Nephron progenitor cell (in vitro differentiated cells): ENCODE measurements around the gene CABLES1.
"Not testable (repeated sequence)": the region's sequence is repeated elsewhere in the genome, so short reads cannot be mapped to it uniquely, and the experiment has no call there.

Source experiments
- DNase-seq: peaks from one replicate; pipeline ENCODE4 v3.0.0; 2021
- H3K27ac Mint-ChIP-seq: 2 replicates; pipeline ENCODE4 v1.8.0; 2021; ENCODE audit warnings: mild to moderate bottlenecking, moderate library complexity, mixed read lengths
- H3K27me3 Mint-ChIP-seq: 2 replicates; pipeline ENCODE4 v1.8.0; 2021; ENCODE audit warnings: mild to moderate bottlenecking, low read depth, mixed read lengths; ENCODE audit not compliant: poor library complexity
- H3K36me3 Mint-ChIP-seq: 2 replicates; pipeline ENCODE4 v1.8.0; 2021; ENCODE audit warnings: low read depth, mixed read lengths
- H3K4me1 Mint-ChIP-seq: 2 replicates; pipeline ENCODE4 v1.8.0; 2021; ENCODE audit warnings: mixed read lengths
- H3K4me3 Mint-ChIP-seq: 2 replicates; pipeline ENCODE4 v1.8.0; 2021; ENCODE audit warnings: mild to moderate bottlenecking, moderate library complexity, mixed read lengths
- H3K9me3 Mint-ChIP-seq: 2 replicates; pipeline ENCODE4 v1.8.0; 2021; ENCODE audit warnings: mild to moderate bottlenecking, moderate library complexity, mixed read lengths
- CTCF ChIP-seq: fragments of 200-600 bp; sonication (generic); IDR thresholded peaks from 2 replicates; pipeline ENCODE4 v1.5.0; 2021; ENCODE audit warnings: antibody characterized with exemption

Gene CABLES1

GRCh38 chr18:23107718-23108117 is 27.6 kb upstream of the CABLES1 start:
- Mint-ChIP-seq H3K9me3 (peaks cover 12% of the 10 kb centered on the region), H3K4me1 (peaks cover 36% of the 10 kb centered on the region), H3K27me3 (no peaks in the 10 kb centered on the region), H3K36me3 (peaks cover 6% of the 10 kb centered on the region), H3K27ac (peak overlapping the region; percentile 46), H3K4me3 (no peak overlapping the region)
- no peak for TF ChIP-seq CTCF
- DNase-seq: no peak

- no peak for TF ChIP-seq CTCF
- Mint-ChIP-seq H3K4me1 (peaks cover 38% of the 10 kb centered on the region), H3K27me3 (no peaks in the 10 kb centered on the region), H3K9me3 (peaks cover 12% of the 10 kb centered on the region), H3K27ac (no peak overlapping the region), H3K36me3 (peaks cover 6% of the 10 kb centered on the region), H3K4me3 (no peak overlapping the region)
- DNase-seq: no peak
Observed at GRCh38 chr18:23108496-23108895, 26.8 kb upstream of the CABLES1 start.

- H3K9me3 Mint-ChIP-seq: peaks cover 12% of the 10 kb centered on the region
- DNase-seq, H3K27me3 Mint-ChIP-seq, H3K27ac Mint-ChIP-seq, H3K36me3 Mint-ChIP-seq, H3K4me3 Mint-ChIP-seq: not testable (repeated sequence)
- peaks cover 45% of the 10 kb centered on the region for H3K4me1 Mint-ChIP-seq
Observed at GRCh38 chr18:23109163-23109562, 26.1 kb upstream of the CABLES1 start.

- Mint-ChIP-seq H3K27me3 (no peaks in the 10 kb centered on the region), H3K4me3 (no peak overlapping the region), H3K27ac (no peak overlapping the region), H3K4me1 (peaks cover 40% of the 10 kb centered on the region), H3K9me3 (peaks cover 12% of the 10 kb centered on the region), H3K36me3 (peaks cover 6% of the 10 kb centered on the region)
- no peak for TF ChIP-seq CTCF
- no peak for DNase-seq
Observed at GRCh38 chr18:23113576-23113975, 21.7 kb upstream of the CABLES1 start.

- H3K27me3 Mint-ChIP-seq: no peaks in the 10 kb centered on the region
- peaks cover 6% of the 10 kb centered on the region for H3K36me3 Mint-ChIP-seq
- peak overlapping the region; percentile 43 for H3K4me3 Mint-ChIP-seq
- peak overlapping the region; percentile 74 for H3K27ac Mint-ChIP-seq
- peaks cover 12% of the 10 kb centered on the region for H3K9me3 Mint-ChIP-seq
- DNase-seq: no peak
- no peak for TF ChIP-seq CTCF
- H3K4me1 Mint-ChIP-seq: peaks cover 35% of the 10 kb centered on the region
Observed at GRCh38 chr18:23114171-23114881, 21.0 kb upstream of the CABLES1 start.

- Mint-ChIP-seq H3K27ac (peak overlapping the region; percentile 74), H3K27me3 (no peaks in the 10 kb centered on the region), H3K4me1 (peaks cover 40% of the 10 kb centered on the region), H3K9me3 (peaks cover 12% of the 10 kb centered on the region), H3K36me3 (peaks cover 6% of the 10 kb centered on the region), H3K4me3 (peak overlapping the region; percentile 43)
- no peak for TF ChIP-seq CTCF
- DNase-seq: no peak
Observed at GRCh38 chr18:23114911-23115310, 20.4 kb upstream of the CABLES1 start.
